ENCODE data around the gene DUSP11. TPM values are rescaled to one million over a fixed set of nuclear protein-coding genes. Genes with fewer than 3 reads are reported as not detected.

DUSP11 gene
- polyA plus RNA-seq, 1 donor from 2014 or later, result 35.2 TPM

GRCh38 chr2:73822991-73823390 lies 43.1 kb upstream of the DUSP11 start:
- H3K4me3 ChIP-seq (ENCODE audit: low read length), result no peak overlapping the region
- no peak overlapping the region for H3K27ac ChIP-seq (ENCODE audit: low read length)
- no peaks in the 10 kb centered on the region for H3F3A ChIP-seq (ENCODE audit: insufficient read depth, low read length, poor library complexity, severe bottlenecking)
- no peaks in the 10 kb centered on the region for H3K36me3 ChIP-seq (ENCODE audit: insufficient read depth, low read length)
- H2AFZ ChIP-seq (ENCODE audit: low read depth, low read length), result no peak overlapping the region
- no peak overlapping the region for H3K9ac ChIP-seq (ENCODE audit: low read length)
- H3K9me2 ChIP-seq (ENCODE audit: insufficient read depth, low read length), result no peaks in the 10 kb centered on the region
- H3K27me3 ChIP-seq (ENCODE audit: insufficient read depth, low read depth, low read length), result no peaks in the 10 kb centered on the region
- H3K4me2 ChIP-seq (ENCODE audit: low read length), result no peak overlapping the region
- H4K20me1 ChIP-seq (ENCODE audit: insufficient read depth), result no peaks in the 10 kb centered on the region
- no peaks in the 10 kb centered on the region for H3K9me3 ChIP-seq (ENCODE audit: low read length)
- TF ChIP-seq POLR2AphosphoS5 (IDR thresholded peaks at IDR 0.05) (no peak), MXI1 (conservative IDR thresholded peaks at IDR 0.05; ENCODE audit: poor library complexity, severe bottlenecking) (no peak), SMC3 (conservative IDR thresholded peaks at IDR 0.05; ENCODE audit: poor library complexity) (no peak), RAD21 (conservative IDR thresholded peaks at IDR 0.05) (no peak), EP300 (conservative IDR thresholded peaks at IDR 0.05; ENCODE audit: poor library complexity, severe bottlenecking) (no peak), EZH2 (IDR thresholded peaks at IDR 0.05; ENCODE audit: borderline replicate concordance, insufficient read depth, low read length, poor library complexity, severe bottlenecking) (no peak), CTCF (IDR thresholded peaks at IDR 0.05; ENCODE audit: poor library complexity, severe bottlenecking) (no peak), TAF1 (IDR thresholded peaks at IDR 0.05; ENCODE audit: low read depth) (no peak), REST (IDR thresholded peaks at IDR 0.05; ENCODE audit: borderline replicate concordance) (no peak)
- H3K79me2 ChIP-seq (replicated peaks; ENCODE audit: insufficient read depth, low read length), result no peaks in the 10 kb centered on the region

GRCh38 chr2:73822276-73822675 lies 42.4 kb upstream of the DUSP11 start:
- Histone ChIP-seq H3K9ac (ENCODE audit: low read length) (no peak overlapping the region), H3K27ac (ENCODE audit: low read length) (no peak overlapping the region), H3K79me2 (replicated peaks; ENCODE audit: insufficient read depth, low read length) (no peaks in the 10 kb centered on the region), H3K27me3 (ENCODE audit: insufficient read depth, low read depth, low read length) (no peaks in the 10 kb centered on the region), H2AFZ (ENCODE audit: low read depth, low read length) (no peak overlapping the region), H3K4me3 (ENCODE audit: low read length) (no peak overlapping the region), H3F3A (ENCODE audit: insufficient read depth, low read length, poor library complexity, severe bottlenecking) (no peaks in the 10 kb centered on the region), H3K4me2 (ENCODE audit: low read length) (no peak overlapping the region), H4K20me1 (ENCODE audit: insufficient read depth) (no peaks in the 10 kb centered on the region), H3K9me2 (ENCODE audit: insufficient read depth, low read length) (no peaks in the 10 kb centered on the region), H3K9me3 (ENCODE audit: low read length) (no peaks in the 10 kb centered on the region), H3K36me3 (ENCODE audit: insufficient read depth, low read length) (no peaks in the 10 kb centered on the region)
- TF ChIP-seq EP300 (conservative IDR thresholded peaks at IDR 0.05; ENCODE audit: poor library complexity, severe bottlenecking), result no peak
- TF ChIP-seq MXI1 (conservative IDR thresholded peaks at IDR 0.05; ENCODE audit: poor library complexity, severe bottlenecking), result no peak
- TF ChIP-seq REST (IDR thresholded peaks at IDR 0.05; ENCODE audit: borderline replicate concordance), result no peak
- TF ChIP-seq SMC3 (conservative IDR thresholded peaks at IDR 0.05; ENCODE audit: poor library complexity), result no peak

All from neural cell (in vitro differentiated cells).